ENCODE data around the gene PDHA1. TPM values are rescaled to one million over a fixed set of nuclear protein-coding genes. Genes with fewer than 3 reads are reported as not detected.

Gene PDHA1
- total and polyA plus RNA-seq, 2 of the 8 experiments (the other 6 are each of a cell fraction or from before 2014, with no cell fraction given), result 128 to 225 TPM

DNA sequence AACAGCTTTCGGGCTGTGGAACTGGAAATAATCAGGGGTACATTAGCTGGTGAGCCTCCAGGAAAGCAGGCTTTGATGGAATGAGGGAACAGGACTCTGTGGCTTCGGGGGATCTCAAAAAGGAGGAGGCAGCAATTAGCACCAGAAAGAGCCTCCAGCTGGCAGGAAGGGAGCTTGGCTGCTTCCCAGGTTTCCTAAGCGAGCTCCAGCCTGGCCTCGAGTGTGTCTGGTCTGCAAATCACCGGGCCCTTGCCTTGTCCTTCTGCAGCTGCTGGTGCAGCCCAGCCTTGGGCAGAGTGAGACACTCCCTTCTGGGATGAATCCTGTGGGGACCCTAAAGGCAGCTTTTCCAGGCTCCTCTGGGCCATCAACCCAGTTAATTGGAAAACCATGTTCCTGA is 10.7 kb upstream of the PDHA1 start:
- FAIRE-seq, result no peak
- ChIA-PET CTCF (ENCODE audit: partially characterized antibody) (interaction anchor here (0.7 to 5.8 kb wide), 26 partner anchors 11 to 945 kb away, joined by 3 to 67 read pairs (median 5); partner anchors contain the start of gene ADGRG2), POLR2A (ENCODE audit: partially characterized antibody) (interaction anchor here (1.0 kb wide), 1 partner anchor 13 kb away, joined by 4 read pairs; no protein-coding TSS in a partner anchor)
- Histone ChIP-seq H4K8ac (ENCODE audit: extremely low read depth, insufficient read depth, low read length) (no peak overlapping the region), H3K9me3 (ENCODE audit: insufficient read depth in 2 of 2, low read depth in 1 of 2, low read length in 1 of 2) (peaks cover 8 to 9% of the 10 kb centered on the region in 2 experiments; a peak in 3 of 4 replicates), H3K9ac (replicated peaks in 1 of 4; ENCODE audit: extremely low read depth in 1 of 4, low read depth in 3 of 4, low read length in 3 of 4) (no peak overlapping the region), H4K91ac (replicated peaks; ENCODE audit: insufficient read length, low read length) (no peak overlapping the region), H3K23ac (ENCODE audit: insufficient read length) (no peak overlapping the region), H3K18ac (ENCODE audit: extremely low read depth, low read length) (0 out of 2 replicates have a peak overlapping the region, but pooled peaks have one; percentile 71), H2AFZ (ENCODE audit: low read length) (peak overlapping the region; percentile 76), H3K79me1 (ENCODE audit: low read depth, low read length) (no peaks in the 10 kb centered on the region), H2BK20ac (ENCODE audit: low read length) (no peak overlapping the region), H3K4me1 (replicated peaks in 1 of 4; ENCODE audit: control insufficient read depth in 3 of 4, insufficient read depth in 4 of 4, low read length in 3 of 4) (no peaks in the 10 kb centered on the region), H2AK5ac (ENCODE audit: low read depth, low read length) (no peak overlapping the region), H3K4me2 (ENCODE audit: insufficient read depth in 1 of 2, low read depth in 2 of 2, low read length in 2 of 2) (no peak overlapping the region), H3K27me3 (replicated peaks in 1 of 4; ENCODE audit: control insufficient read depth in 3 of 4, extremely low read depth in 1 of 4, insufficient read depth in 3 of 4, low read length in 3 of 4) (no peaks in the 10 kb centered on the region), H3K27ac (ENCODE audit: low read depth, low read length) (no peak overlapping the region), H3K14ac (ENCODE audit: insufficient read length) (no peak overlapping the region), H3K36me3 (ENCODE audit: control insufficient read depth in 2 of 4, insufficient read depth in 4 of 4, low read length in 3 of 4) (no peaks in the 10 kb centered on the region), H3K23me2 (ENCODE audit: low read depth, low read length) (no peaks in the 10 kb centered on the region), H4K5ac (ENCODE audit: insufficient read length, low read depth, low read length) (peak overlapping the region; percentile 44), H3K4me3 (ENCODE audit: extremely low read depth in 1 of 4, insufficient read depth in 2 of 4, low read depth in 3 of 4, low read length in 4 of 4) (no peak overlapping the region), H2BK15ac (ENCODE audit: low read length) (no peak overlapping the region), H4K20me1 (replicated peaks in 1 of 2; ENCODE audit: control insufficient read depth in 1 of 2, insufficient read depth in 2 of 2, low read length in 2 of 2) (no peaks in the 10 kb centered on the region), H3K79me2 (ENCODE audit: control insufficient read depth in 1 of 2, insufficient read depth in 2 of 2, low read length in 2 of 2) (no peaks in the 10 kb centered on the region), H2BK5ac (ENCODE audit: low read depth, low read length) (no peak overlapping the region), H3K4ac (replicated peaks; ENCODE audit: insufficient read length, low read depth, low read length) (no peak overlapping the region), H2BK12ac (ENCODE audit: low read depth, low read length) (no peak overlapping the region; the same call in 1 of the 2 replicates), H3K56ac (replicated peaks; ENCODE audit: insufficient read length, low read depth, low read length) (no peak overlapping the region), H2BK120ac (replicated peaks; ENCODE audit: low read depth, low read length) (no peak overlapping the region)
- TF ChIP-seq CHD2 (IDR thresholded peaks at IDR 0.05; ENCODE audit: low read length), result no peak
- WGBS, 2 experiments (ENCODE audit: extremely low coverage in 1 of 2, insufficient coverage in 1 of 2, insufficient read length in 1 of 2, insufficient replicate concordance in 2 of 2, low coverage in 1 of 2, low lambda C conversion rate in 2 of 2, missing lambda C conversion rate in 1 of 2), result 63% methylated on average over 2 of the region's 5 CpGs; no CpG with 5 or more reads in 1 of the 2 experiments
- peak in 1 of 2 experiments; percentile 45 for DNase-seq (ENCODE audit: low read depth in 1 of 2, low spot score in 2 of 2)

All from H1 (cell line).